Measurements from ENCODE around the gene ATM. TPM values are rescaled to one million over a fixed set of nuclear protein-coding genes. Genes with fewer than 3 reads are reported as not detected.

ATM gene
- total RNA-seq, 4 donors from 2014 or later = 28.3 to 73.1 (median 34.1) TPM

DNA sequence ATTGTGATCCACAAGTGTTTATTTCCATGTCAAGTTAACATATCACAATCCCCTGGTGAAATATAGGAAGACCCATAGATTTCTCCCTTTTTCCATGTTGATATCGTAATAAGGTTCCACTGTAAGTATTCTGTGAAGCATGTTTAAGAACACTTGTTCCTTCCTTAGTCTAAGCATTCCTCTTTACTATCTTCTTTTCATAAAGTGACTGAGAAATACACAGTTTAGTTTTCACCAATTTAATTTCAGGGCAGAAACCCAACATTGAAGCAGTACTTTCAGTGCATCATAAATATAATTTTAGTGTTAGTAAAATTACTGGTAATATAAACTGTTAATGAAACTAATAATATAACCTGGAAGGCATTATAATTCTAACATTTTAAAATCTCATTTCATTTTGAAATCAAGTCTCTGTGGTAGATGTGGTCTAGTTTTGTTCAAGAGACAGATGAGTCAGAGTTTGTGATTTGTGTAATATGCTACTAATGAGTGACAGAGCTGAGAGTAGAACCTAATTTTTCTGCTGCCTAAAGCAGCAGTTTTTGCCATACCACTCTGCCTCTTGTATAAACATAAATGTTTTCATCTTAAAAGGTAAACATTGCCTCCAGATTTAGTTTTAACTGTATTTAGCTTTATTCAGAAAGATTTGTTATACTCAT, 79.4 kb downstream of the ATM start:
- H3K4me1 ChIP-seq = no peaks in the 10 kb centered on the region
- H3K27me3 ChIP-seq = no peaks in the 10 kb centered on the region
- no peak overlapping the region for H3K27ac ChIP-seq (replicated peaks in 1 of 4)
- H3K4me3 ChIP-seq = no peak overlapping the region
- no peaks in the 10 kb centered on the region for H3K9me3 ChIP-seq
- no peak for TF ChIP-seq EP300 (IDR thresholded peaks at IDR 0.05)
- peaks cover 9 to 95% (median 65%) of the 10 kb centered on the region in 4 donors for H3K36me3 ChIP-seq
- intact Hi-C loops (cut with DNase I) = no loop called here
- WGBS = 91% methylated on average over 1 of the region's 1 CpG
- DNase-seq (ENCODE audit: extremely low spot score) = no peak

DNA sequence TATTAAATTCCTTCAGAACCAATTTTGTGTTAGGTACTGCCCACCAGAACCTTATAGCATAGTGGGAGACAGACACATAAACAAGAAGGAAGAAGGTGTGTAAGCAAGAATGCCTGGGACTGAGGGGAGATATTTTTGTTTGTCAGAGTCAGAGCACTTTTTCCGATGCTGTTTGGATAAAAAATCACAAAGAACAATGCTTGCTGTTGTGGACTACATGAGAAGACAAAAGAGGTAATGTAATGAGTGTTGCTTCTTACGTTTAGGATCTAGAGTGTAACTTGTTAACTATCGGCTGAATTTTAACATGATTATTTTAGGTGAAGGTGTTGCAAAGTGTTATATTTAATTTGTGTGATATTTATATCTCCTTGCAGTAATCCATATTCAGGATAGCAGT, 84.9 kb downstream of the ATM start:
- intact Hi-C loops (cut with DNase I) = no loop called here
- H3K27ac ChIP-seq (replicated peaks in 1 of 4) = no peak overlapping the region
- no peaks in the 10 kb centered on the region for H3K4me1 ChIP-seq
- no peaks in the 10 kb centered on the region for H3K9me3 ChIP-seq
- peaks cover 25 to 92% (median 62%) of the 10 kb centered on the region in 4 donors for H3K36me3 ChIP-seq
- no peak overlapping the region for H3K4me3 ChIP-seq
- DNase-seq (ENCODE audit: extremely low spot score) = no peak
- 88% methylated on average over 3 of the region's 3 CpGs for WGBS
- no peaks in the 10 kb centered on the region for H3K27me3 ChIP-seq
- TF ChIP-seq POLR2AphosphoS5 (IDR thresholded peaks at IDR 0.05) (no peak), POLR2A (IDR thresholded peaks at IDR 0.05; ENCODE audit: low read depth) (no peak), EP300 (IDR thresholded peaks at IDR 0.05) (no peak)
- TF ChIP-seq, protein P1, sequence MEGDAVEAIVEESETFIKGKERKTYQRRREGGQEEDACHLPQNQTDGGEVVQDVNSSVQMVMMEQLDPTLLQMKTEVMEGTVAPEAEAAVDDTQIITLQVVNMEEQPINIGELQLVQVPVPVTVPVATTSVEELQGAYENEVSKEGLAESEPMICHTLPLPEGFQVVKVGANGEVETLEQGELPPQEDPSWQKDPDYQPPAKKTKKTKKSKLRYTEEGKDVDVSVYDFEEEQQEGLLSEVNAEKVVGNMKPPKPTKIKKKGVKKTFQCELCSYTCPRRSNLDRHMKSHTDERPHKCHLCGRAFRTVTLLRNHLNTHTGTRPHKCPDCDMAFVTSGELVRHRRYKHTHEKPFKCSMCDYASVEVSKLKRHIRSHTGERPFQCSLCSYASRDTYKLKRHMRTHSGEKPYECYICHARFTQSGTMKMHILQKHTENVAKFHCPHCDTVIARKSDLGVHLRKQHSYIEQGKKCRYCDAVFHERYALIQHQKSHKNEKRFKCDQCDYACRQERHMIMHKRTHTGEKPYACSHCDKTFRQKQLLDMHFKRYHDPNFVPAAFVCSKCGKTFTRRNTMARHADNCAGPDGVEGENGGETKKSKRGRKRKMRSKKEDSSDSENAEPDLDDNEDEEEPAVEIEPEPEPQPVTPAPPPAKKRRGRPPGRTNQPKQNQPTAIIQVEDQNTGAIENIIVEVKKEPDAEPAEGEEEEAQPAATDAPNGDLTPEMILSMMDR (IDR thresholded peaks at IDR 0.05) = no peak

DNA sequence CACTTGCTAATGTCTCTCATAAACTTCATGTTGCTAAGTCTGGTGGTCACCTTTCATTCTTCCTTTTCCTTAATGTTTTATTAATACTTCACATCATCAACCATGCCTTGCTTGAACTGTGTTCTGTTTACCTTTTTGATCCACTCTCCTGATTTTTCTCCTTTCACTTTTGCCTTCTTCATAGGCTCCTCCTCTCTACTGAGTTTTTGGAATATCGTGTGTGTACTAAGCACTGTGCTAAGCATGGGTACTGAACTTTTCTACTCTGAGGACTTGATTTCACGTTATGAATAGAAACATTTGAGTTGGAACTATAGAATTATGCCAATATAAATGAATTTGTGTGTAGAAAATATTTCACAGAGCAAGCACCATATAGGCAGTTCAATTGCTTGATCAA, 90.6 kb downstream of the ATM start:
- intact Hi-C loops (cut with DNase I) = no loop called here
- no peak overlapping the region for H3K27ac ChIP-seq (replicated peaks in 1 of 4)
- peaks cover 22 to 91% (median 47%) of the 10 kb centered on the region in 4 donors for H3K36me3 ChIP-seq
- H3K4me3 ChIP-seq = no peak overlapping the region
- no peaks in the 10 kb centered on the region for H3K4me1 ChIP-seq
- no peak for DNase-seq (ENCODE audit: extremely low spot score)
- TF ChIP-seq POLR2AphosphoS5 (IDR thresholded peaks at IDR 0.05) = no peak
- TF ChIP-seq, protein P1 (IDR thresholded peaks at IDR 0.05) = no peak
- no peak for TF ChIP-seq EP300 (IDR thresholded peaks at IDR 0.05)
- no peak for TF ChIP-seq POLR2A (IDR thresholded peaks at IDR 0.05; ENCODE audit: low read depth)
- 67% methylated on average over 2 of the region's 2 CpGs for WGBS
- H3K27me3 ChIP-seq = no peaks in the 10 kb centered on the region
- no peaks in the 10 kb centered on the region for H3K9me3 ChIP-seq

DNA sequence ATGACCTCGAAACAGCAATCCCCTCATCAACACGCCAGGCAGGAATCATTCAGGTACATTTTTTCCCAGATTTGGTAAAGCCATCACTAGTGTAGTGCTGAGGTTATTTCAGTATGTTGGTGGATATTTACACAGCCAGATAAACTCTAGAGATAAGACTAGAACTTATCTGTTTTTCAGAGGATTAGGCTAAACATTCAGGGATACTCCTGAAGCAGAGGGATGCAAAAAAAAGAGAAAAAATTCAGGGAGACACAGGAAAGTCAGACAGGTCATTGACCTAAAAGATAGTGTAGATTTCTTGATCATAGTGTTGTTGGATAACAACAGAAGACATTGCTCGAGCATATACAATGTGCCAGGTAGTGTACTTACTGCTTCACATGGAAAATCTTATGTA, 93.2 kb downstream of the ATM start:
- no peak for DNase-seq (ENCODE audit: extremely low spot score)
- H3K27ac ChIP-seq (replicated peaks in 1 of 4) = no peak overlapping the region
- H3K9me3 ChIP-seq = no peaks in the 10 kb centered on the region
- H3K27me3 ChIP-seq = no peaks in the 10 kb centered on the region
- intact Hi-C loops (cut with DNase I) = no loop called here
- 95% methylated on average over 3 of the region's 3 CpGs for WGBS
- no peak overlapping the region for H3K4me3 ChIP-seq
- TF ChIP-seq, protein P1 (IDR thresholded peaks at IDR 0.05) = no peak
- no peak for TF ChIP-seq POLR2AphosphoS5 (IDR thresholded peaks at IDR 0.05)
- no peak for TF ChIP-seq EP300 (IDR thresholded peaks at IDR 0.05)
- TF ChIP-seq POLR2A (IDR thresholded peaks at IDR 0.05; ENCODE audit: low read depth) = no peak
- H3K4me1 ChIP-seq = no peaks in the 10 kb centered on the region
- peaks cover 15 to 94% (median 58%) of the 10 kb centered on the region in 4 donors for H3K36me3 ChIP-seq

DNA sequence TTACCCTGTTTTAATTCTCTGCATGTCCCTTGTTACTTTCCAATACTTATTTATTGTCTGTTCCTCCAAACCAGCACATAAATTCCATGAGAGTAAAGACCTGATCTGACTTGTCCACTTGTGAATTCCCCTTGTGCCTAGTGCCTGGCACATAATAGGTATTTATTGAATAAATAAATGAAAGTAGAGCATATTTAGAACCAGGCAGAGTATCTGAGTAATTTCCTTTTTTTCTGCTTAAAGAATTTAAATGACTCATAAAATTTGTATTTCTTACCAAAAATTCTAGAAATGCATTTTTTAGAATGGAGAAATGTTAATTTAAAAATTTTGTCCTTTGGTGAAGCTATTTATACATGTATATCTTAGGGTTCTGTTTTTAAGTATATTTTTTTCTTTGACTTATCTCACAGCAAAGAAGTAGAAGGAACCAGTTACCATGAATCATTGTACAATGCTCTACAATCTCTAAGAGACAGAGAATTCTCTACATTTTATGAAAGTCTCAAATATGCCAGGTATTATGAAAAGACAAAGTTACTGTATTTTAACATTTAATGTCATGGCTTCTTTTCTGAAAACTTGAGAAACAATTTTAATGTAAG, 96.8 kb downstream of the ATM start:
- H3K4me3 ChIP-seq = no peak overlapping the region
- intact Hi-C loops (cut with DNase I) = no loop called here
- H3K9me3 ChIP-seq = no peaks in the 10 kb centered on the region
- peaks cover 22 to 95% (median 61%) of the 10 kb centered on the region in 4 donors for H3K36me3 ChIP-seq
- no peaks in the 10 kb centered on the region for H3K27me3 ChIP-seq
- no peaks in the 10 kb centered on the region for H3K4me1 ChIP-seq
- TF ChIP-seq EP300 (IDR thresholded peaks at IDR 0.05) = no peak
- TF ChIP-seq, protein P1 (IDR thresholded peaks at IDR 0.05) = no peak
- TF ChIP-seq POLR2AphosphoS5 (IDR thresholded peaks at IDR 0.05) = no peak
- no peak for TF ChIP-seq POLR2A (IDR thresholded peaks at IDR 0.05; ENCODE audit: low read depth)
- H3K27ac ChIP-seq (replicated peaks in 1 of 4) = no peak overlapping the region
- no peak for DNase-seq (ENCODE audit: extremely low spot score)
